ENCODE measurements around the gene SLC22A4.

SLC22A4 gene

DNA sequence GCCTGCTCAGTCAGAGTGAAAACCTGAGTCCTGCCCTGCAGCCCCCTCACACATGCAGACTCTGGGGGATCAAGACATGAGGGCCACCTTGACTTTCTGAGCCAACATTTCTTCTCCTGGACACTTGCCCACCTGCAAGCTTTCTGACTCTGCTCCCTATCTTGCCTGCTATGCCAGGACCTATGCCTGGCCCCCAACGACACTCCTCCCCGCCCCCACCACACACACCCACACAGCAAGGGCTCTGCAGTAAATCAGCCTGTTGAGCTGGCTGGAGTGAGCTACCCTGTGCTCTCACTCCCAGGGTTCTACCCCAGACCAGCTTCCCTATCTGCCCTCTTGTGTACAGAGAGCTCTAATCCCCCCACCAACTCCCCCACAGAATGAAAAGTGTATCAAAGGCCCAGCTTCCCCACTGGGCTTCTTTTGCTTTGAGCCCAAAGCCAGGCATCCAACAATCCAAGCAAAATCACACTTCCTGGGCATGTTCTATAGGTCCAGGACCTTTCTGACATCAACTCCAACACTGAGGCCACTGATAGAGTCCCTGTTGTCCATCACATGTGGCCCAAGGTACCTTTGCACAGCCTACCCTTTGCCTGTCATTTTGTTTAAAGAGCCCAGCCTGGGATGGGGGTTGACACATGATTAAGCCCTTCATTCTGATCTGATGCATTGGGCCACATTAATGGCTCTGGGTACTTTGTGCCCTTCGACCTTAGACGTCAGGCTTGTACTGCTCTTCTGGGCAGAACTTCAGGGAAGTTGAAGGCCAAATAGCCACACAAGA is 29.5 kb upstream of the SLC22A4 start:
- H3K27ac ChIP-seq (ENCODE audit: low read depth, low read length) = peak overlapping the region; percentile 98
- peak overlapping the region; percentile 42 for H3K9ac ChIP-seq (ENCODE audit: low read length)
- peak overlapping the region in 1 of 2 donors; percentile 24 for H3K4me3 ChIP-seq (ENCODE audit: low read depth in 1 of 2, low read length in 2 of 2)
- H3K27me3 ChIP-seq (ENCODE audit: control insufficient read depth in 1 of 2, insufficient read depth in 2 of 2, low read length in 2 of 2) = no peaks in the 10 kb centered on the region
- peaks cover 99% of the 10 kb centered on the region for H3K4me1 ChIP-seq (ENCODE audit: insufficient read depth, low read length)
- H3K36me3 ChIP-seq (ENCODE audit: insufficient read depth, low read length) = peaks cover 86% of the 10 kb centered on the region
- no peaks in the 10 kb centered on the region for H3K9me3 ChIP-seq (ENCODE audit: low read length)

DNA sequence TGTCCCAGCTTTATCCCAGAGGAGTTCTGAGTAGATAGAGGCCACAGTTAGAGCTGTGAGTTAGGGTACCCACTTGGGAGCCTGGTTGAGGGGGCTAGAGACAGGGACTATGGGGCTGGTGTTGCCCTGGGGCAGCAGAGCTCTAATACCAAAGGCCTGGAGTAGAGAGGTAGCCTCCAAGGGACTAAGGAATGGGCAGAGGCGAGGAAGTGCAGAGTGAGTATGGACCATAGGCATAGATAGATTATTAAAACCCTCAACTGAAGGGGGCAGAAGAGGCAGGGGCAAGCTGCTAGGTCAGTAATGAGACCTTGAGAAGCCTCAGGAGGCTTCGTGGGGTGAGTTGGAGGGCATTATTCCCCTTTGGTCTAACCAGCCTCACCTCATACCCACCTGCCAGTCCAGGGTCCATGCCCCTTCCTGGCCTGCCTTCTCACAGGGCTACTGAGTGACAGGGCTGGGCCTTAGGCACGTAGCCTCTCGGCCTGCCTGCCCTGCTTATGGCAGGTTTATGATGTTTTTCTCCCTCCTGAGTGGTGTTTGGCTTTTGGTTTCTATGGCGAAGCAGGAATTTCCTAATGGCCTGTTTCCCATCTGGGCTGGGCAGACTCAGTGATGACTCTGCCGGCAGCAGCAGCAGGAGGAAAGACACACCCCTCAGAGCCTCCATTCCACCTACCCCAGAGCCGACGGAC is 28.7 kb upstream of the SLC22A4 start:
- Histone ChIP-seq H3K27ac (ENCODE audit: low read depth, low read length) (peak overlapping the region; percentile 98), H3K4me3 (ENCODE audit: low read depth in 1 of 2, low read length in 2 of 2) (peak overlapping the region in 1 of 2 donors; percentile 24), H3K36me3 (ENCODE audit: insufficient read depth, low read length) (peaks cover 90% of the 10 kb centered on the region), H3K27me3 (ENCODE audit: control insufficient read depth in 1 of 2, insufficient read depth in 2 of 2, low read length in 2 of 2) (no peaks in the 10 kb centered on the region), H3K4me1 (ENCODE audit: insufficient read depth, low read length) (peaks cover 99% of the 10 kb centered on the region), H3K9ac (ENCODE audit: low read length) (peak overlapping the region; percentile 75), H3K9me3 (ENCODE audit: low read length) (no peaks in the 10 kb centered on the region)

DNA sequence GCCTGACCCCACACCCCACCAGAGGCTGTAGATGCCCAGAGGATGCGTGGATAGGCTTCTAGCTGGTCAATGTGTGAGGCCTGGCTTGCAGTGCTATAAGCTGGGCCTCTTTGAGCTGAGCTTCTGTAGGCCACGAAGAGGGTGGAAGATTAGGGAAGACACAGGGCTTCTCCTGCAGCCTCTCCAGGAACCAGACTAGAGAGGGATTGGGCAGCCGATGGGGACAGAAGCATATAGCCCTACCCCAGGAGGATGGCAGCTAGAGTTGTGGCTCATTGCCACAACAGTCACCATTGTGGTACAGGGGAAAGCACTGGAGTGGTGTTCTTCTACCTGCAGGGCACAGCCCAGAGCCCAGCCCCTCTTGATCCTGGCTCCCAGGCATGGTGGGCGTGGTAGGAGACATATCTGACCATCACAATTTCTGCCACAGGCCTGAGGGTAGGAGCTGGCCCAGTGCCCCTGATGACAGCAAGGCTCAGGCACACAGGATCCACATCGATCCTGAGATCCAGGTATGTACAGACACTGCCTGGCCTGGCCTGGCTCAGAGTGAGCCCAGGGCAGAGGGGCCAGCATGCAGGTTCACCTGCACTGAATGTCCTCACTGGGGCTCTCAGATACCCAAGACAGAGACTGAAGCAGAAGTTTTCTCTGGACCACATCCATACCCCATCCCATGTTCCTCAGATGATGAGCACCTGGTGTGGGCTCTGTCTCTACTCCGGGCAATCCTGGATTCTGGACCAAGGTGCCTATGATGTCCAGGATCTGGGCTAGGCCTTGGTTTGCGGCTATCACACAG is 28.0 kb upstream of the SLC22A4 start:
- Histone ChIP-seq H3K9ac (ENCODE audit: low read length) (peak overlapping the region; percentile 75), H3K4me1 (ENCODE audit: insufficient read depth, low read length) (peaks cover 91% of the 10 kb centered on the region), H3K27me3 (ENCODE audit: control insufficient read depth in 1 of 2, insufficient read depth in 2 of 2, low read length in 2 of 2) (no peaks in the 10 kb centered on the region), H3K36me3 (ENCODE audit: insufficient read depth, low read length) (peaks cover 88% of the 10 kb centered on the region), H3K9me3 (ENCODE audit: low read length) (no peaks in the 10 kb centered on the region), H3K4me3 (ENCODE audit: low read depth in 1 of 2, low read length in 2 of 2) (peak overlapping the region in 1 of 2 donors; percentile 35), H3K27ac (ENCODE audit: low read depth, low read length) (peak overlapping the region; percentile 72)

DNA sequence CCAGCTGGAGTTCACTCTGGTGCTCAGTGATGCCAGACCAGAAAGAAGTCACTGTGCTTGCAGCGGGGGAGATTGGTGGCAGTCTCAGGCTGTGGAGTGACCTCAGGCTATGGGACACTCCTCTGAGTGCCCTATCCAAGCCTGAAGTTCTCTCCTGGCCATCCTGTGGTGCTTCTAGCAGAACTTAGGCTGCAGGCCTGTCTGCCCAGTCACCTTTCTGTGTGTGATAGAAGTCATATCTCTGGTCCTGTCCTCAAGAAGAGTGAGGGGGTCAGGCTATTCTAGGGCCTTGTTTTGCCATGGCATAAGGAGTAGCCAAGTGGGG is 27.4 kb upstream of the SLC22A4 start:
- H3K4me1 ChIP-seq (ENCODE audit: insufficient read depth, low read length) = peaks cover 86% of the 10 kb centered on the region
- H3K27ac ChIP-seq (ENCODE audit: low read depth, low read length) = peak overlapping the region; percentile 72
- no peaks in the 10 kb centered on the region for H3K9me3 ChIP-seq (ENCODE audit: low read length)

DNA sequence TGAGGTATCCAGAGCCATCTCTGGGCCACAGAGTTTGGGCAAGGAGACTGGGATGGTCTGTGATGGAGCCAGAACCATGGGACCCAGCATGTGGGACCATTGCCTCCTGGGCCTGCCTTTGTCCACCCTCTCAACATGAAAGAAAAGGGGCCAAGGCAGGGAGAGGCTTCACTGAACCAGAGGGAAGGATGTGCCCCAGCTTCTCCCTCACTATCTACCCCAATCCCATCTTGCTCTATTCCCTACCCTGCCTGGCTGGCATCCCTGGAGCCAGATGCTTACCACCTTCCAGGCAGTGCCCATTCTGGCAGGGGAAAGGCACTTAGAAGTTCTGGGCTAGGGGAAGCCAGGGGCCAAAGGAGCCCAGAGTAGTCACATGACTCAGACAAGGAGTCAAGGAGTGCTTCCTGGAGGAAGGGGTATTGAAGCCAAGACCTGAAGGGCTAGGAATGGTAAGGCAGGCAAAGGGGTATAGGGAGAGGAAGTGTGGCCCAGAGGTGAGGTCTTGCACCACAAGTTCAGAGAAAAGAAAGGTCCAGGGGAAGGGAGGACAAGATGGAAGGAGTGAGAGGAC is 26.9 kb upstream of the SLC22A4 start:
- Histone ChIP-seq H3K27me3 (ENCODE audit: control insufficient read depth in 1 of 2, insufficient read depth in 2 of 2, low read length in 2 of 2) (no peaks in the 10 kb centered on the region), H3K4me1 (ENCODE audit: insufficient read depth, low read length) (peaks cover 81% of the 10 kb centered on the region), H3K9me3 (ENCODE audit: low read length) (no peaks in the 10 kb centered on the region), H3K4me3 (ENCODE audit: low read depth in 1 of 2, low read length in 2 of 2) (no peak overlapping the region), H3K36me3 (ENCODE audit: insufficient read depth, low read length) (peaks cover 86% of the 10 kb centered on the region), H3K9ac (ENCODE audit: low read length) (no peak overlapping the region), H3K27ac (ENCODE audit: low read depth, low read length) (peak overlapping the region; percentile 31)

More for the DNA sequence above, 27.4 kb upstream of the SLC22A4 start:
- Histone ChIP-seq H3K27me3 (ENCODE audit: control insufficient read depth in 1 of 2, insufficient read depth in 2 of 2, low read length in 2 of 2) (no peaks in the 10 kb centered on the region), H3K9ac (ENCODE audit: low read length) (peak overlapping the region; percentile 75), H3K36me3 (ENCODE audit: insufficient read depth, low read length) (peaks cover 86% of the 10 kb centered on the region), H3K4me3 (ENCODE audit: low read depth in 1 of 2, low read length in 2 of 2) (peak overlapping the region in 1 of 2 donors; percentile 35)

DNA sequence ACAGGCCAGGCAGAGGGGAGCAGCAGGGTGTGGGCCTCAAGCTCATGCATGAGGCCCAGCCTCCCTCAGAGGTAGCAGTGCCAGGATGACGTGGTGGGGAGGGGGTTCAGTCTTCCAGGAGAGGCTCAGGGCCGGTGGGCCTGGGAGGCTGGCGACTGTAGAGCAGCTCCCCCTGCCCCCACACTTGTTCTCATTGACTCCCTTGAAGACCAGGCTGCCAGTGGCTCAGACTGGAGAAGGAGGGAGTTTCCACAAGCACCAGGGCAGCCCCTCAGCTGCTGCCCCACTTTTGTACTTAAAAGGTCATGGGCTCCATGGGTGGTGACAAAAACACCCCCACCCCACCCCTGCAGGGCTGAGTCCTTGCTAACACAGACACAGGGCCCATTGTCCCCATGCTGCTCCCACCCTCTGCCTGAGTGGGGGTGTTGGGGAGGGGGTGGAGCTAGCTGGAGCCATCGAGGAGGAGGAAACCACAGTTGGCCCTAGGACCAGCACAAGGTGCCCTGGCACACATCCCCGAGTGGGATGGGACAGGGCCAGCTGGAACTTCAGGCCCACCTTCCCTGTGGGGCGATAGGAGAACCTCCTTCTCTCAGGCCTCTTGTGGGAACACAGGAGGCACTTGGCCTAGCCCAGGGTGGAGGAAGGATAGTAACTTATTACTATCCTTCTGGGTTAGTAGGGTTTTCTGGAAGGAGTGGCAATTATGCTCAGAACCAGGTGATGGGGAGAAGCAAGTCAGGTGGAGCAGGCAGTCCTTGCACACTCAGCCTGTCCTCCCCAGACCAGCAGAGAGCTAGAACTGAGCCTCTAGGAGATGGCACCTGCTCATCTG is 26.0 kb upstream of the SLC22A4 start:
- peaks cover 81% of the 10 kb centered on the region for H3K4me1 ChIP-seq (ENCODE audit: insufficient read depth, low read length)
- peaks cover 86% of the 10 kb centered on the region for H3K36me3 ChIP-seq (ENCODE audit: insufficient read depth, low read length)

DNA sequence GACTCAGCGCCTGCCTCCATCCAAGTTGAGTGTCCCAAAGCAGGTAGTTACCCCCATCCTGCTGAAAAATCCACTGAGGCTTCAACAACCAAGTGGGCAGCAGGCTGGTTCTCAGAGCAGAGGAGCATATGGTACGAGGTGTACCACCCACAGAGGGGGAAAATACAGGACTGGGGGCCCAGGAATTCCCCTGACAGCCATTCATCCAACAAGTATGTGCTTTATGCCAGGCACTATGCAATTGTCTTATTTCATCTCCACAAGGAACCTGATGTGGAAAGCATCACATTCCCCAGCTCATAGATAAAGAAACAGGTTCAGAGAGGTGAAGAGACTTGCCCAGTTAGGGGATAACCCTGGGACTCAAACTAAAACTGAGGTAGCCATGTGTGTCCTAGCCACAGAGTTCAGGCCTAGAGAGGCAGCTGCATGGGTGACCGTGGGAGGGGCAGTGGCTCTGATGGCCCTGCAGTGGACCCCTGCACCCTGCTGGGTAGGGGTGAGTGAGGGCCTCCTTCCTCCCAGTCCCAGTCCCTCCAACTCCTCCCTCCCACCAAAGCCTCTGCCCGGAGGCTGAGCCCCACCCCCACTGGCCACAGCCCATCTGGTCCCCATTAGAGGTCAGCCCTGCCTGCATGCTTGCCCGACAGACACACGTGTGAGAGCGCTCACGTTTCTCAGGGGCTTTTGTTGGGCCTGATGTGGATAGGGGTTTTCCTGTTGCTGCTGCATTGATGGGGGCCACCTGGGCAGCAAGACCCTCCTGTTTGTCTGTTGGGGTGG is 25.2 kb upstream of the SLC22A4 start:
- peak overlapping the region; percentile 36 for H3K27ac ChIP-seq (ENCODE audit: low read depth, low read length)
- no peak overlapping the region for H3K9ac ChIP-seq (ENCODE audit: low read length)
- H3K4me3 ChIP-seq (ENCODE audit: low read depth in 1 of 2, low read length in 2 of 2) = no peak overlapping the region
- H3K36me3 ChIP-seq (ENCODE audit: insufficient read depth, low read length) = peaks cover 83% of the 10 kb centered on the region
- no peaks in the 10 kb centered on the region for H3K9me3 ChIP-seq (ENCODE audit: low read length)
- H3K4me1 ChIP-seq (ENCODE audit: insufficient read depth, low read length) = peaks cover 78% of the 10 kb centered on the region
- no peaks in the 10 kb centered on the region for H3K27me3 ChIP-seq (ENCODE audit: control insufficient read depth in 1 of 2, insufficient read depth in 2 of 2, low read length in 2 of 2)

More for the DNA sequence above, 26.0 kb upstream of the SLC22A4 start:
- no peak overlapping the region for H3K4me3 ChIP-seq (ENCODE audit: low read depth in 1 of 2, low read length in 2 of 2)
- H3K9ac ChIP-seq (ENCODE audit: low read length) = no peak overlapping the region
- H3K9me3 ChIP-seq (ENCODE audit: low read length) = no peaks in the 10 kb centered on the region
- no peaks in the 10 kb centered on the region for H3K27me3 ChIP-seq (ENCODE audit: control insufficient read depth in 1 of 2, insufficient read depth in 2 of 2, low read length in 2 of 2)
- H3K27ac ChIP-seq (ENCODE audit: low read depth, low read length) = peak overlapping the region; percentile 36

DNA sequence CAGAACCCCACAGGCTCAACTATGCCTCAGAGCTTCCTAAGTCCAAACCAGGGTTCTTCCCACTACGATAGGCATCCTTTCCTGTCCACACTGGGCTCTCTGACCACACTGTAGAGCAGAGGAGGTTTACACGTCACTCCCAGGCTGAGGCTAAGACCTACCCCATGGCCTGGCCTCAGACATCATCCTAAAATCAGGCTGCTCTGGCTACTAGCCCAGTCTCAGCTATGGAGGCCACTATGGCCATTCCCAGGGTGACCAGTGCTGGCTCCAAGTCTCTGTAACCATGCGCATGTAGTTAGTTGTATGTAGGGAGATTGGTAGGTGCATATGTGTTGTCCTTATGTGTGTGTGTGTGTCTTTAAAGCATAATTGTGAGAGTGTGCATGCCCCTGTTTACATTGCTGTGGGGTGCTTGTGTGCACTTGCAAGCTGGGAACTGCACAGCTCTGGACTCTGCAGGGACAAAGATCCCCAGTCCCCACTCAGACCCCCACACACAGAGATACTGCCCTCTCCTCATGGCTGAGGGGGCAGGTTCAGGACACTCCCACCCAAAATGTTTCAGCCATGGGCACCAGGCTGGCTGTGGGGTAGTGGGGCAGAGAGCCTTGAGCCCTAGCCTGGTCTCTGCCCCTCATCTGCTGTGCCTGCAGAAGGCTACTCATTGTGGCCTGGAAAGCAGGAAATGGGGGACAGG is 24.4 kb upstream of the SLC22A4 start:
- H3K9ac ChIP-seq (ENCODE audit: low read length) = no peak overlapping the region
- peak overlapping the region; percentile 3 for H3K27ac ChIP-seq (ENCODE audit: low read depth, low read length)
- no peak overlapping the region for H3K4me3 ChIP-seq (ENCODE audit: low read depth in 1 of 2, low read length in 2 of 2)
- H3K36me3 ChIP-seq (ENCODE audit: insufficient read depth, low read length) = peaks cover 77% of the 10 kb centered on the region
- H3K9me3 ChIP-seq (ENCODE audit: low read length) = no peaks in the 10 kb centered on the region
- H3K4me1 ChIP-seq (ENCODE audit: insufficient read depth, low read length) = peaks cover 69% of the 10 kb centered on the region
- H3K27me3 ChIP-seq (ENCODE audit: control insufficient read depth in 1 of 2, insufficient read depth in 2 of 2, low read length in 2 of 2) = no peaks in the 10 kb centered on the region

DNA sequence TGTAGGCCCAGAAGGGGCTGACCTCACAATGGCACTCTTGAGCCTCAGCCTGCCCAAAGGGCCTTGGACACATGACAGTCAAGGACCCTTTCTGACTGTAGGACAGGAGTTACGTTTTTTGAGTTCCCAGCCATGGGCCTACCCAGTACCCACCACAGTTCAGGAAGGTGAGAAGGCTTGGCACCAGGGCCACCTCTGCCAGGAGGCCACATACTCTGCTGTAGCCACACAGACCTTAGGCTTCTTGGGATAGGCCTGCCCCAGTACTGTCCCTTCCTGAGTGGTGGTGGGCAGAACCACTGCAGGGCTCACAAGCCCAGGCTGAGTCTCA is 23.9 kb upstream of the SLC22A4 start:
- Histone ChIP-seq H3K4me3 (ENCODE audit: low read depth in 1 of 2, low read length in 2 of 2) (no peak overlapping the region), H3K27ac (ENCODE audit: low read depth, low read length) (no peak overlapping the region), H3K27me3 (ENCODE audit: control insufficient read depth in 1 of 2, insufficient read depth in 2 of 2, low read length in 2 of 2) (no peaks in the 10 kb centered on the region), H3K4me1 (ENCODE audit: insufficient read depth, low read length) (peaks cover 64% of the 10 kb centered on the region), H3K9me3 (ENCODE audit: low read length) (no peaks in the 10 kb centered on the region), H3K9ac (ENCODE audit: low read length) (no peak overlapping the region), H3K36me3 (ENCODE audit: insufficient read depth, low read length) (peaks cover 72% of the 10 kb centered on the region)

DNA sequence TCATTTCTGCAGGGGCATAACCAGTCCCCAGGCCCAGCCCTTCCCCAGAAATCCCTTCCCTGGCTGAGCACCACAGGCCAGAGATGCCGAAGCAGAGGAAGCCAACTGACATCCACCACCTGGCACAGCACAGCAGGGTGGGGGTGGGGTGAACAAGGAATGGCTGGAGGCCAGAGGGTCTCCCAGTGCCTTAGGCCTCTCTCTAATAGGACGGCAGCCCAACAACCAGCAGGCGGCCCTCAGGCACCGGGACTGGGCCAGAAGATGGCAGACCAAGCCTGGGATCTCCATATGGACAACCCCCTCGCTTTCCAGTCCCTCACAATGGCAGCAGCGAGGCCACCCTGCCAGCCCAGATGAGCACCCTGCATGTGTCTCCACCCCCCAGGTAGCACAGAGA is 23.5 kb upstream of the SLC22A4 start:
- Histone ChIP-seq H3K9me3 (ENCODE audit: low read length) (no peaks in the 10 kb centered on the region), H3K27ac (ENCODE audit: low read depth, low read length) (no peak overlapping the region), H3K27me3 (ENCODE audit: control insufficient read depth in 1 of 2, insufficient read depth in 2 of 2, low read length in 2 of 2) (no peaks in the 10 kb centered on the region), H3K9ac (ENCODE audit: low read length) (no peak overlapping the region), H3K4me1 (ENCODE audit: insufficient read depth, low read length) (peaks cover 60% of the 10 kb centered on the region), H3K4me3 (ENCODE audit: low read depth in 1 of 2, low read length in 2 of 2) (no peak overlapping the region), H3K36me3 (ENCODE audit: insufficient read depth, low read length) (peaks cover 70% of the 10 kb centered on the region)
